Spleen (tissue), 7 donors: ENCODE measurements around the gene SESTD1.

Source experiments
- CTCF ChIP-seq, 11 experiments: fragments of 200-600 bp in 7 of 11; fragments of 450-650 bp in 4 of 11; sonication (generic) in 4 of 11; IDR thresholded peaks in 8 of 11; conservative IDR thresholded peaks in 3 of 11; 1 replicate in 7 of 11; 2 replicates in 4 of 11; pipeline versions ENCODE4 v1.4.0 to v1.8.0; 2016 to 2021; ENCODE audit warnings: antibody characterized with exemption in 11 of 11, inconsistent platforms in 4 of 11, mild to moderate bottlenecking in 1 of 11
- POLR2A ChIP-seq, 3 donors: fragments of 450-650 bp; IDR thresholded peaks; one replicate each; pipeline ENCODE4 v1.5.1; 2017; ENCODE audit warnings: antibody characterized with exemption in 3 of 3, mild to moderate bottlenecking in 1 of 3
- POLR2AphosphoS5 ChIP-seq, 3 donors: sonication (generic); formaldehyde crosslinking; IDR thresholded peaks; one replicate each; pipeline ENCODE4 v1.5.1; 2017; ENCODE audit warnings: antibody characterized with exemption in 3 of 3
- donor health status: DM: no; HTN: no; CAD: no; lungs with moderate emphysema.
- donor health status: DM: no; HTN: no; CAD: no.
- donor health status: DM: no; HTN: no; CAD: no.

GRCh38 chr2:179106676-179107428 is 157.8 kb downstream of the SESTD1 start:
- TF ChIP-seq POLR2AphosphoS5 (IDR thresholded peaks at IDR 0.05) (no peak), POLR2A (IDR thresholded peaks at IDR 0.05) (no peak), CTCF (IDR thresholded peaks at IDR 0.05 in 8 of 11, conservative IDR thresholded peaks at IDR 0.05 in 3 of 11) (no peak)
